ENCODE measurements around the gene ZNF597.

Gene ZNF597

DNA sequence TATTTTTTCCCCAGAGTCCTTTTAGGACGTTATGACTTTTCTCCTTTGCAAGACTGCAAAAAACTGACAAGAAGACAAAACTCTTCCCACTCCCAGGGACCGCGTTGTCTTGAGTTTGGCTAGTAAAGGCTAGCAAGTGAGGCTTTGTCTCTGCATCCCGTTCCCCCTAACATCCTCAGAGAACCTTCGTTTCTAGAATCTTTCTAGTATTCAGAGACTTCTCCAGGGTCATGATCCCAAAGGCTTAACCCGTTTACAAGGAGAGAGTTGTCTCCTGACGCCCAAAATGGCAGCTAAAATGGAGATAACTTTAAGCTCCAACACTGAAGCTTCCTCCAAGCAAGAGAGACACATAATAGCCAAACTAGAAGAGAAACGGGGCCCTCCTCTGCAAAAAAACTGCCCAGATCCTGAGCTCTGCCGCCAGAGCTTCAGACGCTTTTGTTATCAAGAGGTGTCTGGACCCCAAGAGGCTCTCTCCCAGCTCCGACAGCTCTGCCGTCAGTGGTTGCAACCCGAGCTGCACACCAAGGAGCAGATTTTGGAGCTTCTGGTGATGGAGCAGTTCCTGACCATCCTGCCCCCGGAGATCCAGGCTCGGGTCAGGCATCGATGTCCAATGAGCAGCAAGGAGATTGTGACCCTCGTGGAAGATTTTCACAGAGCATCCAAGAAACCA, 41.4 kb downstream of the ZNF597 start:
- Histone ChIP-seq H3K9ac (ENCODE audit: low read length) (peak overlapping the region; percentile 73), H3K27me3 (ENCODE audit: control insufficient read depth, insufficient read depth, low read length) (no peaks in the 10 kb centered on the region), H3K36me3 (ENCODE audit: control insufficient read depth, insufficient read depth, low read length) (peaks cover 22% of the 10 kb centered on the region), H3K4me1 (ENCODE audit: control insufficient read depth, insufficient read depth, low read length) (peaks cover 6% of the 10 kb centered on the region), H3K9me3 (ENCODE audit: control insufficient read depth, low read length) (peaks cover 13% of the 10 kb centered on the region), H3K4me3 (ENCODE audit: low read length) (peak overlapping the region; percentile 93)

- Histone ChIP-seq H3K36me3 (ENCODE audit: control insufficient read depth, insufficient read depth, low read length) (peaks cover 22% of the 10 kb centered on the region), H3K27me3 (ENCODE audit: control insufficient read depth, insufficient read depth, low read length) (no peaks in the 10 kb centered on the region), H3K4me1 (ENCODE audit: control insufficient read depth, insufficient read depth, low read length) (peaks cover 6% of the 10 kb centered on the region), H3K4me3 (ENCODE audit: low read length) (peak within 1 kb of the TSS; percentile 93), H3K9me3 (ENCODE audit: control insufficient read depth, low read length) (peaks cover 13% of the 10 kb centered on the region), H3K9ac (ENCODE audit: low read length) (peak within 1 kb of the TSS; percentile 87)
Observed at GRCh38 chr16:3400779-3401688, 42.3 kb downstream of the ZNF597 start, which contains the start of the genes ZNF174 and ZSCAN32. ZNF174 (plus strand) TSS chr16:3401215; CDS start chr16:3402005, 790 bp downstream. ZSCAN32 (minus strand) TSS chr16:3401004; CDS start chr16:3397557, 3,447 bp downstream.

DNA sequence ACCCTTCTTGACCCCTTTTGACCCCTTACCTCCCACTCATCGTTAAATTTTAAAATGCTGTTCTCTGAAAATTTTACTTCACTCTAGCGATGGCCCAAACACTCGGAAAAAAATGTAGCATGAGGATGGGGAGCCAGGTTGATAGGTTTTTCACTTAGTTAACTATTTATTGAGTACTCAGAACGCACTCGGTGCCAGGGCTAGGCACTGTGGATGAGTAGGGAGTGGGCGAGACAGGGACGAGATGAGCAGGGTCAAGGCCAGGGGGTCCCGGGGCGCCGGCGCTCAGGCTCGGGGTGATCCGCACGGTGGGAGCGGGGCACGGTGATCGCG, 42.9 kb downstream of the ZNF597 start:
- H3K4me3 ChIP-seq (ENCODE audit: low read length), result peak overlapping the region; percentile 93
- peaks cover 13% of the 10 kb centered on the region for H3K9me3 ChIP-seq (ENCODE audit: control insufficient read depth, low read length)
- peak overlapping the region; percentile 87 for H3K9ac ChIP-seq (ENCODE audit: low read length)
- H3K36me3 ChIP-seq (ENCODE audit: control insufficient read depth, insufficient read depth, low read length), result peaks cover 18% of the 10 kb centered on the region
- peaks cover 6% of the 10 kb centered on the region for H3K4me1 ChIP-seq (ENCODE audit: control insufficient read depth, insufficient read depth, low read length)
- no peaks in the 10 kb centered on the region for H3K27me3 ChIP-seq (ENCODE audit: control insufficient read depth, insufficient read depth, low read length)

- Histone ChIP-seq H3K9me3 (ENCODE audit: control insufficient read depth, low read length) (peaks cover 13% of the 10 kb centered on the region), H3K27me3 (ENCODE audit: control insufficient read depth, insufficient read depth, low read length) (no peaks in the 10 kb centered on the region), H3K36me3 (ENCODE audit: control insufficient read depth, insufficient read depth, low read length) (peaks cover 15% of the 10 kb centered on the region), H3K4me3 (ENCODE audit: low read length) (no peak overlapping the region), H3K4me1 (ENCODE audit: control insufficient read depth, insufficient read depth, low read length) (no peaks in the 10 kb centered on the region), H3K9ac (ENCODE audit: low read length) (no peak overlapping the region)
Observed at GRCh38 chr16:3389663-3390338, 53.5 kb downstream of the ZNF597 start.

GRCh38 chr16:3388325-3388724, 55.0 kb downstream of the ZNF597 start:
- peaks cover 27% of the 10 kb centered on the region for H3K9me3 ChIP-seq (ENCODE audit: control insufficient read depth, low read length)
- no peak overlapping the region for H3K4me3 ChIP-seq (ENCODE audit: low read length)
- no peak overlapping the region for H3K9ac ChIP-seq (ENCODE audit: low read length)
- peaks cover 25% of the 10 kb centered on the region for H3K36me3 ChIP-seq (ENCODE audit: control insufficient read depth, insufficient read depth, low read length)
- no peaks in the 10 kb centered on the region for H3K4me1 ChIP-seq (ENCODE audit: control insufficient read depth, insufficient read depth, low read length)
- no peaks in the 10 kb centered on the region for H3K27me3 ChIP-seq (ENCODE audit: control insufficient read depth, insufficient read depth, low read length)

- Histone ChIP-seq H3K4me3 (ENCODE audit: low read length) (no peak overlapping the region), H3K9me3 (ENCODE audit: control insufficient read depth, low read length) (peaks cover 28% of the 10 kb centered on the region), H3K4me1 (ENCODE audit: control insufficient read depth, insufficient read depth, low read length) (no peaks in the 10 kb centered on the region), H3K36me3 (ENCODE audit: control insufficient read depth, insufficient read depth, low read length) (peaks cover 24% of the 10 kb centered on the region), H3K9ac (ENCODE audit: low read length) (no peak overlapping the region), H3K27me3 (ENCODE audit: control insufficient read depth, insufficient read depth, low read length) (no peaks in the 10 kb centered on the region)
Observed at GRCh38 chr16:3383045-3383448, 60.3 kb downstream of the ZNF597 start.

All from mucosa of stomach (tissue), 1 donor.